ENCODE measurements around the gene NR1H4.

DNA sequence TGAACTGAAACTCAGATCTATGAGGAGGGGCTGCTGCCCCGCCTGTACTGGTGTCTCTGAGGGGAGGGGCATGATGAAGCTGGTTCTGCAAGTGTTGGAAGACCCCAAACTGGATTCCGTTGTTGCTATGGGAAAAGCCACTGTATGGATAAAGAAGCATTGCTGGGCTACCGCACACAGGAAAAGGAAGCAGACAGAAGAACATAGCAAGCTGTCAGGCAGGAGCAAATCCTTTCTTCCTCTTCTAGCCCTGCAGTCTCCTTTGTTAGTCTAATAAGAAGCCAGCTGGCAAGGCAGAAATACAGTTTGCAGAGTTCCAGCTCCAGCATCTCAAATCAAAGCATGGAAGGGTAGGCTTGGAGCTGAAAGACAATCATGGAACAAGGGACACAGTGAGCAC, 26.3 kb upstream of the NR1H4 start:
- TF ChIP-seq YY1 (IDR thresholded peaks at IDR 0.05; ENCODE audit: insufficient read depth, insufficient read length) (no peak), SUZ12 (IDR thresholded peaks at IDR 0.05; ENCODE audit: extremely low read depth, insufficient read depth, insufficient read length) (no peak)
